Mucosa of gallbladder (tissue), 1 donor: Measurements from ENCODE around the gene CLDN14. TPM values are rescaled to one million over a fixed set of nuclear protein-coding genes. Genes with fewer than 3 reads are reported as not detected.

ENCODE experiments used
- DNase-seq: peaks from one replicate; pipeline ENCODE4 v3.0.0-alpha.2; 2020; ENCODE audit warnings: low spot score
- total RNA-seq: library from RNA; stranded (reverse); gene quantifications from one replicate; pipeline ENCODE4 v1.2.1, GENCODE V29; 2021
- donor health status: DM: no; HTN: no; CAD: no.

Gene CLDN14
- total RNA-seq, 1 donor from 2014 or later: 1.1 TPM

- DNase-seq: no peak
Measured at GRCh38 chr21:36433059-36433709, 46.7 kb downstream of the CLDN14 start.

GRCh38 chr21:36431252-36431651 is 48.7 kb downstream of the CLDN14 start:
- DNase-seq: no peak

GRCh38 chr21:36430841-36431240 is 49.1 kb downstream of the CLDN14 start:
- DNase-seq: no peak

GRCh38 chr21:36429947-36430546 is 49.9 kb downstream of the CLDN14 start:
- peak; percentile 85 for DNase-seq

GRCh38 chr21:36428761-36429432 is 51.0 kb downstream of the CLDN14 start:
- DNase-seq: no peak

- DNase-seq: no peak
Measured at GRCh38 chr21:36427502-36427901, 52.4 kb downstream of the CLDN14 start.

GRCh38 chr21:36425286-36425685 is 54.6 kb downstream of the CLDN14 start:
- DNase-seq: no peak

- no peak for DNase-seq
Measured at GRCh38 chr21:36424592-36424991, 55.3 kb downstream of the CLDN14 start.

- no peak for DNase-seq
Measured at GRCh38 chr21:36423771-36424433, 56.0 kb downstream of the CLDN14 start.

- DNase-seq: peak; percentile 47
Measured at GRCh38 chr21:36422279-36423098, 57.4 kb downstream of the CLDN14 start.

- DNase-seq: no peak
Measured at GRCh38 chr21:36420571-36421339, 59.2 kb downstream of the CLDN14 start.

- peak; percentile 81 for DNase-seq
Measured at GRCh38 chr21:36419996-36420395, 59.9 kb downstream of the CLDN14 start.

GRCh38 chr21:36419241-36419640 is 60.7 kb downstream of the CLDN14 start:
- DNase-seq: no peak

- no peak for DNase-seq
Measured at GRCh38 chr21:36415375-36415774, 64.5 kb downstream of the CLDN14 start.

GRCh38 chr21:36412916-36413315 is 67.0 kb downstream of the CLDN14 start:
- DNase-seq: no peak

- DNase-seq: no peak
Measured at GRCh38 chr21:36411301-36411700, 68.6 kb downstream of the CLDN14 start.

Other genes starting within 250 kb of the CLDN14 start
- gene MORC3, start 159.9 kb downstream of the CLDN14 start, total RNA-seq: 31.7 TPM
- gene CHAF1B, start 94.7 kb downstream of the CLDN14 start, total RNA-seq: 2.2 TPM
- 0.14 TPM for gene SIM2, start 219.0 kb upstream of the CLDN14 start, total RNA-seq